ENCODE measurements around the gene PLIN5. TPM values are rescaled to one million over a fixed set of nuclear protein-coding genes. Genes with fewer than 3 reads are reported as not detected.

The PLIN5 gene
- total RNA-seq, 1 experiment from 2014 or later = 3.9 TPM

GRCh38 chr19:4547303-4548237 is 12.5 kb upstream of the PLIN5 start:
- H3K79me2 ChIP-seq (ENCODE audit: insufficient read depth, low read length) = no peaks in the 10 kb centered on the region
- H2BK15ac ChIP-seq (ENCODE audit: low read depth, low read length) = no peak overlapping the region
- no peaks in the 10 kb centered on the region for H3K27me3 ChIP-seq (ENCODE audit: insufficient read depth, low read length)
- WGBS (ENCODE audit: extremely low coverage, insufficient read length, low lambda C conversion rate) = no CpG with 5 or more reads among the region's 32 CpGs
- Mint-ChIP-seq H3K27ac (peak overlapping the region in 1 of 3 experiments; percentile 52; a peak in 1 of 7 replicates), H3K4me1 (no peaks in the 10 kb centered on the region), H3K36me3 (ENCODE audit: insufficient read depth in 1 of 3, low read depth in 3 of 3) (peaks cover 11 to 51% (median 32%) of the 10 kb centered on the region in 3 experiments; a peak in 6 of 7 replicates), H3K27me3 (ENCODE audit: low read depth) (peaks cover 2% of the 10 kb centered on the region; the same call in 1 of the 2 replicates), H3K4me3 (no peak overlapping the region), H3K9me3 (no peaks in the 10 kb centered on the region)
- H3K56ac ChIP-seq (ENCODE audit: insufficient read length, low read depth, low read length) = no peak overlapping the region
- no peak overlapping the region for H4K91ac ChIP-seq (ENCODE audit: insufficient read length, low read depth, low read length)
- H2BK20ac ChIP-seq (ENCODE audit: low read depth, low read length, poor library complexity, severe bottlenecking) = no peak overlapping the region
- no peak overlapping the region for H3K4ac ChIP-seq (ENCODE audit: low read depth, low read length)
- no peaks in the 10 kb centered on the region for H3K4me1 ChIP-seq (ENCODE audit: insufficient read depth, low read length)
- no peak overlapping the region for H3K18ac ChIP-seq (ENCODE audit: insufficient read length, low read depth, low read length)
- H3T11ph ChIP-seq (ENCODE audit: low read length) = no peak overlapping the region
- no peak overlapping the region for H3K23ac ChIP-seq (ENCODE audit: insufficient read length, low read depth, low read length)
- peaks cover 3% of the 10 kb centered on the region for H4K20me1 ChIP-seq (ENCODE audit: control insufficient read depth, insufficient read depth, insufficient read length)
- no peak overlapping the region for H4K8ac ChIP-seq (replicated peaks; ENCODE audit: insufficient read length, low read depth, low read length)
- peak; percentile 57 for TF ChIP-seq CTCF (conservative IDR thresholded peaks at IDR 0.05)
- no peak overlapping the region for H3K14ac ChIP-seq (ENCODE audit: insufficient read depth, low read length)
- H3K23me2 ChIP-seq (ENCODE audit: insufficient read length, low read depth, low read length, poor library complexity, severe bottlenecking) = no peaks in the 10 kb centered on the region
- H2AK5ac ChIP-seq (ENCODE audit: insufficient read length, low read length) = no peak overlapping the region
- H3K27ac ChIP-seq (ENCODE audit: insufficient read length, low read depth, low read length) = no peak overlapping the region
- DNase-seq = no peak
- no peak overlapping the region for H3K9ac ChIP-seq (ENCODE audit: extremely low read depth, insufficient read length, low read length)
- no peaks in the 10 kb centered on the region for H3K9me3 ChIP-seq (ENCODE audit: control insufficient read depth, low read depth, low read length)
- no peaks in the 10 kb centered on the region for H3K79me1 ChIP-seq (ENCODE audit: insufficient read depth, low read depth, low read length, poor library complexity, severe bottlenecking)
- no peak overlapping the region for H2AFZ ChIP-seq (ENCODE audit: low read length)
- H2BK5ac ChIP-seq (ENCODE audit: insufficient read length, low read length) = no peak overlapping the region
- no peak overlapping the region for H2BK12ac ChIP-seq (ENCODE audit: insufficient read length, low read depth, low read length)
- H4K5ac ChIP-seq (ENCODE audit: insufficient read length, low read depth, low read length) = no peak overlapping the region
- no peak overlapping the region for H2BK120ac ChIP-seq (ENCODE audit: low read depth, low read length, poor library complexity, severe bottlenecking)
- no peak overlapping the region for H3K4me2 ChIP-seq (ENCODE audit: insufficient read depth, insufficient read length, low read length)
